GM18907 (cell line): ENCODE measurements around the gene TRPC4AP.
"Not testable (repeated sequence)": the region's sequence is repeated elsewhere in the genome, so short reads cannot be mapped to it uniquely, and the experiment has no call there.

Experiments
- ATAC-seq: cut with Tn5 transposase; IDR thresholded peaks from one replicate; pipeline ENCODE4 v1.9.1; 2021; ENCODE audit warnings: mild to moderate bottlenecking, moderate library complexity; ENCODE audit not compliant: unreplicated experiment

Gene TRPC4AP

DNA sequence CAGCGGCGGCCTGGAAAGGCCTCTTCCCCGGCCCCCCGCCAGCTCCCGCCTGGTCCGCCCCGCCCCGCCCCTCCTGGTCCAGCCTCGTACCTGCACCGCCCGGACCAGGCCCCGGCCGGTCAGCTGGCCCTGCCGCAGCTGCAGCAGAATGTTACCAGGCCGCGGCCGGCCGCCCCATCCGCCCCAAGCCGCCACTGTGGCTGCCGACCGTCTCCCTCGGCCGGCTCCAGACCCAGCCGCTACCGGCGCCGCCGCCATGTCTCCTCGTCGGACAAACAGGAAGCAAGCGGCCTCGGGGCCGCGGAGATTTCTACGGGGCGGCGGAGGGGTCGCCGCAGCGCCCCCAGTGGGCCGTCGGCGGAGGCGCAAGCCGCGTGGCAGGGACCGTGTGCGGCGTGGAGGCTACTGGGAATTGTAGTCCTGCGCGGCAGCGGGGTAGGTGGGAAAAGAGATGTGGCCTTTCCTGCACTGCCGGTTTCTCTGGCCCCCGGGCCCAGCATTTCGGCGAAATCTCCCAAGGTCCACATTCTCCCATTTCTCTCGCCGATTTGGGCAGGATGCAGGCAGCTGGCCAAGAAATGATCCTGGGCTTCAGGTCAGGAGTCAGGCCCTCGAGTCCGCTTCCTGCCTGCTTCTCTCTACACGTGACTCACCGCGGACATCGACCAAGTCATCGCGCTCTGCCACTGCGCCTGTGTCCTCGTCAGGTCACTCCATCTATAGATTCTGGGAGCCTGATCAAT, at the start of gene TRPC4AP:
Gene TRPC4AP, minus strand, starts transcription at position 284 of the 743 bp plus-strand sequence. Its CDS starts 26 bp downstream, at position 258.
- ATAC-seq: peak; percentile 94

- no peak for ATAC-seq
These were observed 43.4 kb upstream of the TRPC4AP start for GRCh38 chr20:35135867-35136586.

- ATAC-seq: no peak
These were observed 42.3 kb upstream of the TRPC4AP start for GRCh38 chr20:35134880-35135279.

GRCh38 chr20:35134472-35134871, 41.9 kb upstream of the TRPC4AP start:
- no peak for ATAC-seq

DNA sequence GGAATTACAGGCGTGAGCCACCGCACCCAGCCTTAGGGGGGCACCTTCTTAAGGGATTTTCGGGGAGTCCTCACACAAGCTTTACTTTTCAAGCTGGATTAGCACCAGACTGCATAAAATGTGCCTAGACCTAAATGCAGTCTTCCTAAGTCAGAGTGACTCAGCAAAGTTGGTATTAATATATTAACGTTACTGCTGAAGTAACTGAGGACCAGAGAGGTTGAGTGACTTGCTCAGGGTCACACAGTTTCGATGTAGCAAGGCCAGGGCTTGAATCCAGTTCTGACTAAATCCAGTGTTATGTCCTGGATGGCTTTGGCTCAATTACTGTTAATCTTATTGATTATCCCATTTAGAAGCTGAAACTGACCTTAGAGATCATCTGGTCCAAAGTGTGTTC, 41.1 kb upstream of the TRPC4AP start:
- no peak for ATAC-seq

GRCh38 chr20:35133031-35133430, 40.4 kb upstream of the TRPC4AP start:
- ATAC-seq: no peak

GRCh38 chr20:35131934-35132333, 39.3 kb upstream of the TRPC4AP start:
- ATAC-seq: no peak

DNA sequence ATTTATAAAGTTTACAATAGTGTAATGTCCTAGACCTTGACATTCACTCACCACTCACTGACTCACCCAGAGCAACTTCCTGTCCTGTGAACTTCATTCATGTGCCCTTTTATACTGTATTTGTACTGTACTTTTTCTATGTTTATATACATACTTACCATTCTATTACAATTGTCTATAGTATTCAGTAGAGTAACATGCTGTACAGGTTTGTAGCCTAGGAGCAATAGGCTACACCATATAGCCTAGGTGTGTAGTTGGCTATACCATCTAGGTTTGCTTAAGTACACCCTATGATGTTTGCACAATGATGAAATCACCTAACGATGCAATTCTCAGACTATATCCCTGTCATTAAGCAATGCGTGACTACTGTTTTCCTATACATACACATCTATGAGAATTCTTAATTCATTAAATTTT, 37.1 kb upstream of the TRPC4AP start:
- no peak for ATAC-seq

DNA sequence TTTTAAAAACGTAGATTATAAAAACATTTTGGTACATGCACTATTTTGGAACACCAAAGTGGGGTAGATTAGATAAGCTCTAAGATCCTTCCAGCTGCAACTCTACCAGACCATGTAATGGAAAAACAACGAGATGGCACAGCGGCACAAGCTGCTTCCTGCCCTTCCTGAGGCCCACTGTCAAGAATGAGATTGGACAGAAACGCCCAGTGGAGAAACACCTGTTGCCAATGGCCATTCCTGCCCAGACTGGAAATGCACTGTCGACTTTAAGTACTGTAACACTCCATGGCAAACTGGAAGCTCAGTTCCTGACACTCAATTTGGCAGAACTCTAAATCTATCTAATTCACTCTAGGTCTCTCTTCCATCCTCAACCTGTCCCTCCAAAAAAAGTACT, 33.1 kb upstream of the TRPC4AP start:
- no peak for ATAC-seq

GRCh38 chr20:35122756-35123405, 30.3 kb upstream of the TRPC4AP start:
- no peak for ATAC-seq

DNA sequence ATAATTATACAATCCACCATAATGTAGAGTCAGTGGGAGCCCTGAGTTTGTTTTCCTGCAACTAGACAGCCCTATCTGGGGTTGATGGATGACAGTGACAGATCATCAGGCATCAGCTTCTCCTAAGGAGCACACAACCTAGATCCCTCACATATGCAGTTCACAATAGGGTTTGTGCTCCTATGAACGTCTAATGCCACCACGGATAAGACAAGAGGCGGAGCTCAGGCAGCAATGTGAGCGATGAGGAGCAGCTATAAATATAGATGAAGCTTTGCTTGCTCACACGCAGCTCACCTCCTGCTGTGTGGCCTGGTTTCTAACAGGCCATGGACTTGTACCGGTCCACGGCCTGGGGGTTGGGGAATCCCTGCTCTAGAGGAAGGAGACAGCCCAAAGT, 28.6 kb upstream of the TRPC4AP start:
- no peak for ATAC-seq

GRCh38 chr20:35120012-35120701, 27.6 kb upstream of the TRPC4AP start:
- no peak for ATAC-seq

DNA sequence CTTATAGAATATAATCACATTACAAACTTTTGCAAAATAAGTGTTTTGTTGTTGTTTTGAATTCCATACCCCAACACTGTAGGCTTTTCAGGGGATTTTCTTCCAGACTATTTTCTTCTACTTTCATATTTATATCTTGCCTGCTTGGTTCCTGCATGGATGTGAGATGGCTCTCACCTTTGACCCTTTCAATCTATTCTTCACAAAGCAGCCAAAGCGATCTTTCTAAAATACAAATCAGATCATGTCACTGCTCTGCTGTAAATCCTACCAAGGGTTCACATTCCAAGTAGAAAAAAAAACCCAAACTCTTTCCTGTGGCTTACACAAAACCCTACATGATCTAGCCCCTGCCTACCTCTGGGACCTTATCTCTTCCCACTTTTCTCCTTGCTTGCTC, 25.0 kb upstream of the TRPC4AP start:
- no peak for ATAC-seq

DNA sequence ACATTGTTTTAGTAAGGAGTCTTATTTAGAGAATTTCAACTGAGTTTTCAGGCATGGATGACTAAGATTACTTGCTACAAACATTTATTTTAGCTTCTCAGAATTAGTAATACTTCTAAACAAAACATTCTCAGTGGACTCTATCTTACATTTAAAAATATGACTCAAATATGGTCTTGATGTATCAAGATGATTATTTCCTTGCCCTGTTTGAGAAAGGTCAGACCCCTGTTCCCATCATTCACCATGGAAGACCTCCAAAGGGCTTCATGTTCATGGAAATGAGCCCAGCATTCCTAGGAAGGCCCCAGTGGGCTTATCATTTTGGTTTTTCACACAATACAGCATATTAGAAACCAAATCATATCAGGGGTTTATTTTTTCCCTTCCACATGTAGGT, 24.6 kb upstream of the TRPC4AP start:
- ATAC-seq: no peak

- ATAC-seq: no peak
These were observed 23.7 kb upstream of the TRPC4AP start for GRCh38 chr20:35116258-35116657.

DNA sequence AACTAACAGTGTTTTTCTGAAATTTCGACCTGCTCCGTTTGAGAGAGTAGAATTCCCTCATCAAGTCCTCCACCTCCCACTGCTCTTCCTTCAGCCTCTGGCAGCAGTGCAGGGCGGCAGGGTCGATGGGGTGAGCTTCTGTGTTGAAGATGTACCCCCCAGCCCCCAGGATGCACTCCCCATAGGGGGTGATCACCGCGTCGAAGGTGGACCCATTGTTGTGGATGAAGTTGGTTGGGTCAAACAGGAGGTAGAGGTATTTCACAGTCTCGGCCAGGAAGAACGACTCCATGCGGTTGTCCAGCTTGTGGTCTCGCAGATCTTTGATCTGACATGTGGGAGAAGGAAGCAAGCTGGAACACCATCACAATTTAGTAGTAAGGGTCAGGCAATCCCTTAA, 23.0 kb upstream of the TRPC4AP start:
- ATAC-seq: no peak

DNA sequence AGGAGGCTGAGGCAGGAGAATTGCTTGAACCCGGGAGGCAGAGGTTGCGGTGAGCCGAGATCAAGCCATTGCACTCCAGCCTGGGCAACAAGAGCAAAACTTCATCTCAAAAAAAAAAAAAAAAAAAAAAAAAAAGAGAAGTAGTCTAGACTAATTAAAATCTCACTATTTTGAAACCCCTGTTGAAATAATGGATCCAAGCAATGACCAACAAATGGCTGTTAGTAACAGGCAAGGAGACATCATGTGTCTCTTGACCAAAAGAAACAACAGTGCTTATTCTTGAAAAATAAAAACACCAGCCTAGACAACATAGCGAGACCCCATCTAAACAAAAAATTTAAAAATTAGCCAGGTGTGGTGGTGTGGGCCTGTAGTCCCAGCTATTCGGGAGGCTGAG, 19.7 kb upstream of the TRPC4AP start:
- ATAC-seq: not testable (repeated sequence)

DNA sequence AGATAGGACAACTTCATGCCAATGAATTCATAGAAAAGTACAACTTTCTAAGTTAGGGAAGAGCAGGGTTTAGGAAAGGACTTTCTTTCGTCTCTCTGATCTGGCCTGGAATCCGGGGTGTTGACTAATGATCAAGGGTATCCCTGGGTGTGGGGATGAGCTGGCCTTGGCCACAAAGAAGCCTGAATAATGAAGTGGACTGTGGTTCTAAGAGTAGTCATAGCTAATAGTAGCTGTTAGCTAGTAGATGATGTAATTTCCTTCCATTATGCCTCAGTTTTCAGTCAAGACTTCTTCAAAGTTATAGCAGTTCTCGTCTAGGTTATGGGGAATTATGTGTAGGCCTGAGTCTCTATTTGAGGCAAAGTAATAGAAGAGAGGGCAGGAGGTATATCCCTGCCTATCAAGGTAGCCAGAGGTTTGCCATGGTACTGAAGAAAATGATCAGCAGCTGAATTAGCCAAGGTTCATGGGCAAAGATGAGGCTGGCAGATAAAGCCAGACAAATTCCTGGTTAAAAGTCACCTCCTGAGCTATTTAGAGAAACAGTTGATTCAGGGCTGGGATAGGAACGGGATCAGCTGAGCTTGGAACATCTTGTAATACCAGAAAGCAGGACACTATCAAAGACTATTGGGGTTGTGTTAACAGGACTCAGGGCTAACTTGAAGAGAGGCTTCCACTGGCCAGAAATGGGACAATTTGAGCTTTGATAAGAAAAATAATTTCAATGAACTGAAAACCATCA, 18.7 kb upstream of the TRPC4AP start:
- ATAC-seq: no peak

GRCh38 chr20:35108921-35109320, 16.3 kb upstream of the TRPC4AP start:
- ATAC-seq: no peak

GRCh38 chr20:35106827-35107380, 14.3 kb upstream of the TRPC4AP start:
- ATAC-seq: no peak
